Parathyroid adenoma (tissue), 2 donors: ENCODE measurements around the gene PYY.
"Not testable (repeated sequence)": the region's sequence is repeated elsewhere in the genome, so short reads cannot be mapped to it uniquely, and the experiment has no call there.

Experiments
- H2AFZ ChIP-seq: fragments of 300-600 bp; sonication (generic); one replicate; pipeline ENCODE4 v1.7.0; 2017; ENCODE audit warnings: antibody characterized with exemption, mild to moderate bottlenecking
- H3K27ac ChIP-seq: fragments of 300-600 bp; sonication (generic); one replicate; pipeline ENCODE4 v1.7.0; 2017
- H3K27me3 ChIP-seq: fragments of 300-600 bp; sonication (generic); one replicate; pipeline ENCODE4 v1.7.0; 2017; ENCODE audit warnings: low read length; ENCODE audit not compliant: control insufficient read depth, insufficient read depth
- H3K36me3 ChIP-seq: fragments of 300-600 bp; sonication (generic); one replicate; pipeline ENCODE4 v1.7.0; 2017; ENCODE audit warnings: low read length; ENCODE audit not compliant: control insufficient read depth, insufficient read depth
- H3K4me1 ChIP-seq: fragments of 300-600 bp; sonication (generic); one replicate; pipeline ENCODE4 v1.7.0; 2017; ENCODE audit warnings: control low read depth
- H3K4me2 ChIP-seq: fragments of 300-600 bp; sonication (generic); one replicate; pipeline ENCODE4 v1.7.0; 2017; ENCODE audit warnings: low read length
- H3K4me3 ChIP-seq: fragments of 300-600 bp; sonication (generic); one replicate; pipeline ENCODE4 v1.7.0; 2017; ENCODE audit warnings: low read depth, low read length
- H3K79me2 ChIP-seq: fragments of 300-600 bp; sonication (generic); one replicate; pipeline ENCODE4 v1.7.0; 2017; ENCODE audit warnings: control low read depth
- H3K9ac ChIP-seq: fragments of 300-600 bp; sonication (generic); one replicate; pipeline ENCODE4 v1.7.0; 2017; ENCODE audit warnings: mild to moderate bottlenecking
- H3K9me3 ChIP-seq: fragments of 300-600 bp; sonication (generic); one replicate; pipeline ENCODE4 v1.7.0; 2017; ENCODE audit warnings: low read length; ENCODE audit not compliant: control insufficient read depth
- CTCF ChIP-seq: fragments of 300-600 bp; sonication (generic); IDR thresholded peaks from one replicate; pipeline ENCODE4 v1.7.0; 2017; ENCODE audit warnings: antibody characterized with exemption, mild to moderate bottlenecking
- donor health status: primary hyperparathyroidism.

PYY gene

GRCh38 chr17:44000141-44000860, 46.6 kb upstream of the PYY start:
- Histone ChIP-seq H2AFZ (no peak overlapping the region), H3K79me2 (no peaks in the 10 kb centered on the region), H3K4me1 (peaks cover under 1% of the 10 kb centered on the region), H3K27ac (no peak overlapping the region), H3K36me3 (no peaks in the 10 kb centered on the region), H3K4me3 (no peak overlapping the region), H3K9ac (no peak overlapping the region), H3K27me3 (no peaks in the 10 kb centered on the region), H3K9me3 (no peaks in the 10 kb centered on the region), H3K4me2 (no peak overlapping the region)
- no peak for TF ChIP-seq CTCF

GRCh38 chr17:43999024-43999423, 45.3 kb upstream of the PYY start:
- Histone ChIP-seq H3K9ac (no peak overlapping the region), H3K4me2 (no peak overlapping the region), H3K4me1 (peaks cover 12% of the 10 kb centered on the region), H3K36me3 (no peaks in the 10 kb centered on the region), H3K9me3 (no peaks in the 10 kb centered on the region), H3K27ac (no peak overlapping the region), H3K79me2 (no peaks in the 10 kb centered on the region), H3K27me3 (no peaks in the 10 kb centered on the region), H3K4me3 (no peak overlapping the region), H2AFZ (no peak overlapping the region)
- TF ChIP-seq CTCF, result no peak

GRCh38 chr17:43998552-43998951, 44.8 kb upstream of the PYY start:
- no peak overlapping the region for H3K4me2 ChIP-seq
- H3K9ac ChIP-seq, result no peak overlapping the region
- peaks cover 12% of the 10 kb centered on the region for H3K4me1 ChIP-seq
- no peak overlapping the region for H2AFZ ChIP-seq
- H3K4me3 ChIP-seq, result no peak overlapping the region
- no peak overlapping the region for H3K27ac ChIP-seq
- no peak for TF ChIP-seq CTCF
- H3K36me3 ChIP-seq, result no peaks in the 10 kb centered on the region
- H3K9me3 ChIP-seq, result no peaks in the 10 kb centered on the region
- H3K79me2 ChIP-seq, result no peaks in the 10 kb centered on the region
- no peaks in the 10 kb centered on the region for H3K27me3 ChIP-seq

DNA sequence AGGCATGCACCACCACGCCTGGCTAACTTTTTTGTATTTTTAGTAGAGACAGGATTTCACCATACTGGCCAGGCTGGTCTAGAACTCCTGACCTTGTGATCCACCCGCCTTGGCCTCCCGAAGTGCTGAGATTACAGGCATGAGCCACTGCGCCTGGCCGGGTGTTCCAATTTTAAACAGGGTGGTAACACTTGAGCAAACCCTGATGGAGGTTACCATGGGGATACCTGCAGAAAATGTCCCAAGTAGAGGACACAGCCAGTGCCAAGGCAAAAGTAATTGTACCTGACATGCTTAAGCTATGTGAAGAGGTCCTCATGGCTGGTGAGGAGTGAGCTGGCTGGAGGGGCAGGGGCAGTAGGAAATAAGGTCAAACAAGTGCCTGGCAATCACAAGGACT, 43.4 kb upstream of the PYY start:
- H3K79me2 ChIP-seq, H3K9me3 ChIP-seq, H3K36me3 ChIP-seq, H3K27ac ChIP-seq, H2AFZ ChIP-seq, H3K4me3 ChIP-seq, H3K27me3 ChIP-seq, H3K9ac ChIP-seq, H3K4me2 ChIP-seq: not testable (repeated sequence)
- peaks cover 12% of the 10 kb centered on the region for H3K4me1 ChIP-seq

DNA sequence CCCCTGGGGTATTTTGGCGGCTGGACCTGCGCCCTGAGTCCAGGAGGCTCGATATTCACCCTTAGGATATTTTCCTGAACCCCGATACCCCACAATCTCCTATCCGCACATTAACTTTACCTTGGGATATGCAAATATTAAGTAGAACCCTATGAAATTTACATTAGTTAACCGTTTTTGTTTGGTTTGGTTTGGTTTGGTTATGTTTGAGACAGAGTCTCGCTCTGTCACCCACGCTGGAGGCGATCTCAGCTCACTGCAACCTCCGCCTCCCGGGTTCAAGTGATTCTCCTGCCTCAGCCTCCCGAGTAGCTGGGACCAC, 41.4 kb upstream of the PYY start:
- no peak overlapping the region for H3K4me2 ChIP-seq
- no peaks in the 10 kb centered on the region for H3K27me3 ChIP-seq
- H3K79me2 ChIP-seq, result no peaks in the 10 kb centered on the region
- no peaks in the 10 kb centered on the region for H3K36me3 ChIP-seq
- TF ChIP-seq CTCF, result no peak
- H3K9me3 ChIP-seq, result no peaks in the 10 kb centered on the region
- H3K9ac ChIP-seq, result no peak overlapping the region
- H2AFZ ChIP-seq, result peak overlapping the region; percentile 91
- H3K4me3 ChIP-seq, result no peak overlapping the region
- peaks cover 12% of the 10 kb centered on the region for H3K4me1 ChIP-seq
- peak overlapping the region; percentile 67 for H3K27ac ChIP-seq
